GM12878 (cell line): ENCODE results near the gene RAPGEF1. TPM values are rescaled to one million over a fixed set of nuclear protein-coding genes. Genes with fewer than 3 reads are reported as not detected.
A peak's percentile ranks its signal among the peaks of the same experiment; 100 is the strongest.

Experiments
- BCL3 ChIP-seq: IDR thresholded peaks from 2 replicates; pipeline ENCODE4 v1.6.1; 2011; ENCODE audit warnings: borderline replicate concordance, low read depth, mild to moderate bottlenecking, moderate library complexity, low read length; ENCODE audit not compliant: insufficient read depth, poor library complexity, severe bottlenecking
- BHLHE40 ChIP-seq, 2 experiments: fragments of 450-650 bp in 1 of 2; IDR thresholded peaks; 2 replicates each; pipeline ENCODE4 v1.6.1; 2011 to 2017; ENCODE audit warnings: low read depth in 2 of 2, borderline replicate concordance in 1 of 2, improper control_type of control experiment in 1 of 2, low read length in 1 of 2, mild to moderate bottlenecking in 1 of 2
- CHD2 ChIP-seq: IDR thresholded peaks from 2 replicates; pipeline ENCODE4 v1.6.1; 2011; ENCODE audit warnings: low read depth, low read length, improper control_type of control experiment, borderline replicate concordance
- EP300 ChIP-seq, 2 experiments: fragments of 150-350 bp in 1 of 2; IDR thresholded peaks; 2 replicates each; pipeline ENCODE4 v1.6.1; 2011 to 2012; ENCODE audit warnings: low read depth in 2 of 2, low read length in 2 of 2, borderline replicate concordance in 1 of 2, improper control_type of control experiment in 1 of 2, inconsistent platforms in 1 of 2; ENCODE audit not compliant: control insufficient read depth in 1 of 2
- GATAD2B ChIP-seq: fragments of 450-650 bp; conservative IDR thresholded peaks from 2 replicates; pipeline ENCODE4 v1.6.1; 2017; ENCODE audit warnings: low read depth, mild to moderate bottlenecking, moderate library complexity
- MLLT1 ChIP-seq: fragments of 450-650 bp; IDR thresholded peaks from 2 replicates; pipeline ENCODE4 v1.6.1; 2016; ENCODE audit warnings: mild to moderate bottlenecking
- NR2F1 ChIP-seq: fragments of 450-650 bp; conservative IDR thresholded peaks from 2 replicates; pipeline ENCODE4 v1.6.1; 2017; ENCODE audit warnings: mild to moderate bottlenecking
- ZBTB4 ChIP-seq: fragments of 450-650 bp; formaldehyde crosslinking; IDR thresholded peaks from 2 replicates; pipeline ENCODE4 v1.4.0; 2022; ENCODE audit warnings: mild to moderate bottlenecking, moderate library complexity
- polyA plus RNA-seq, 11 experiments: library from polyadenylated mRNA; depleted of rRNA in 4 of 11; unstranded in 6 of 11; stranded (reverse) in 5 of 11; fragments of >200 nt; fragmentation: Nextera tagmentation in 4 of 11; fragmentation: Illumina TruSeq in 1 of 11; extraction: Ambion mirVana in 4 of 11; extraction: Trizol in 1 of 11; gene quantifications; 1 replicate in 1 of 11; 2 replicates in 10 of 11; pipeline versions ENCODE4 v1.2.1 to v1.2.3, GENCODE V29; 2011 to 2016; ENCODE audit warnings: inconsistent platforms in 2 of 11, missing spikeins in 2 of 11, low read depth in 1 of 11
- total RNA-seq, 4 experiments: library from RNA; depleted of rRNA in 3 of 4; stranded (reverse); fragments of >200 nt in 3 of 4; fragmentation: Illumina TruSeq in 1 of 4; extraction: Trizol in 1 of 4; gene quantifications; 2 replicates each; pipeline versions ENCODE4 v1.2.1 to v1.2.3, GENCODE V29; 2013 to 2021

RAPGEF1 gene
- total and polyA plus RNA-seq, 10 of the 15 experiments (the other 5 are each of a cell fraction or from before 2014, with no cell fraction given): 0.42 to 113 (median 45.9) TPM

- TF ChIP-seq ZBTB4: no peak
- TF ChIP-seq MLLT1: peak; percentile 43; the same call in 1 of the 2 replicates
- peak; percentile 79 for TF ChIP-seq CHD2
- TF ChIP-seq EP300 (IDR thresholded peaks at IDR 0.05; ENCODE audit: borderline replicate concordance in 1 of 2, control insufficient read depth in 1 of 2, low read depth in 2 of 2, low read length in 2 of 2): peak; percentile 98 to 99
- peak; percentile 61 for TF ChIP-seq GATAD2B
- TF ChIP-seq BHLHE40 (IDR thresholded peaks at IDR 0.05; ENCODE audit: borderline replicate concordance in 1 of 2, low read depth in 2 of 2, low read length in 1 of 2): peak; percentile 8 to 62; a peak in 2 of 4 replicates
- TF ChIP-seq BCL3: peak; percentile 27
- peak; percentile 74 for TF ChIP-seq NR2F1
These were observed 109.6 kb downstream of the RAPGEF1 start (continued) for GRCh38 chr9:131630205-131630831.
